Esophagus squamous epithelium (tissue), 5 donors: ENCODE measurements around the gene PPP2R3A. TPM values are rescaled to one million over a fixed set of nuclear protein-coding genes. Genes with fewer than 3 reads are reported as not detected.
A peak's percentile ranks its signal among the peaks of the same experiment; 100 is the strongest.

Source experiments
- DNase-seq: peaks from one replicate; lab custom pipeline; 2025; lab: John Stamatoyannopoulos, UW
- H3K27ac ChIP-seq, 4 donors: fragments of 200-600 bp; sonication (generic); one replicate each; pipeline ENCODE4 v1.5.1; 2016 to 2019; ENCODE audit warnings: mild to moderate bottlenecking in 1 of 4
- H3K27me3 ChIP-seq, 4 donors: fragments of 200-600 bp; sonication (generic); 1 replicate in 3 of 4; 2 replicates in 1 of 4; pipeline versions ENCODE4 v1.5.1 to v1.6.0; 2017 to 2021; ENCODE audit warnings: antibody characterized with exemption in 1 of 4
- H3K36me3 ChIP-seq, 3 donors: fragments of 200-600 bp; sonication (generic); one replicate each; pipeline ENCODE4 v1.5.1; 2016 to 2019
- H3K4me1 ChIP-seq, 3 donors: fragments of 200-600 bp; sonication (generic); one replicate each; pipeline ENCODE4 v1.5.1; 2017 to 2019
- H3K4me3 ChIP-seq, 4 donors: fragments of 200-600 bp; sonication (generic); 1 replicate in 3 of 4; 2 replicates in 1 of 4; pipeline ENCODE4 v1.5.1; 2016 to 2019; ENCODE audit warnings: mild to moderate bottlenecking in 2 of 4, moderate library complexity in 1 of 4
- H3K9me3 ChIP-seq, 3 donors: fragments of 200-600 bp; sonication (generic); one replicate each; pipeline ENCODE4 v1.5.1; 2016 to 2019
- CTCF ChIP-seq, 6 experiments: fragments of 450-650 bp in 4 of 6; fragments of 200-600 bp in 2 of 6; sonication (generic) in 2 of 6; IDR thresholded peaks; one replicate each; pipeline ENCODE4 v1.5.1; 2016 to 2019; ENCODE audit warnings: antibody characterized with exemption in 6 of 6, mild to moderate bottlenecking in 4 of 6, moderate library complexity in 4 of 6
- POLR2A ChIP-seq, 4 donors: fragments of 450-650 bp; IDR thresholded peaks; one replicate each; pipeline ENCODE4 v1.6.1; 2017; ENCODE audit warnings: antibody characterized with exemption in 4 of 4, mild to moderate bottlenecking in 4 of 4, moderate library complexity in 3 of 4
- WGBS, 2 donors: methylation state at CpG; one replicate each; pipeline ENCODE4 v1.1.5; 2018; 5-methylcytosine and 5-hydroxymethylcytosine counted together
- intact Hi-C: fragments of 100-400 bp; cut with DNase I; formaldehyde crosslinking; loops from one replicate; pipeline ENCODE4 v1.15.0; 2022
- total RNA-seq, 4 donors: library from RNA; depleted of rRNA; stranded (reverse); fragments of >200 nt; gene quantifications; one replicate each; pipeline ENCODE4 v1.1.0, GENCODE V29; 2016
- donor health status: DM: yes; HTN: yes; CAD: no.

PPP2R3A gene
- total RNA-seq, 4 donors from 2014 or later, result 9.4 to 15.6 (median 13.6) TPM

- H3K4me3 ChIP-seq, result no peak overlapping the region
- H3K27ac ChIP-seq, result no peak overlapping the region
- DNase-seq, result no peak
- H3K36me3 ChIP-seq, result peaks cover 0 to 84% (median 4%) of the 10 kb centered on the region in 3 donors
- TF ChIP-seq CTCF (IDR thresholded peaks at IDR 0.05) (peak; percentile 29 to 67 (median 52)), POLR2A (IDR thresholded peaks at IDR 0.05) (no peak)
- no peaks in the 10 kb centered on the region for H3K27me3 ChIP-seq
- H3K9me3 ChIP-seq, result no peaks in the 10 kb centered on the region
- WGBS, 2 donors, result 70 to 71% methylated on average over 7 of the region's 7 CpGs
- intact Hi-C loops, result loop anchor here (10.0 kb wide), 1 partner anchor 128 kb away; no protein-coding TSS in a partner anchor
- H3K4me1 ChIP-seq, result no peaks in the 10 kb centered on the region
These were observed 77.2 kb downstream of the PPP2R3A start for GRCh38 chr3:136042608-136043221.

- DNase-seq, result no peak
- no peak overlapping the region for H3K4me3 ChIP-seq
- intact Hi-C loops, result loop anchor here (10.0 kb wide), 1 partner anchor 130 kb away; no protein-coding TSS in a partner anchor
- H3K4me1 ChIP-seq, result no peaks in the 10 kb centered on the region
- no peaks in the 10 kb centered on the region for H3K27me3 ChIP-seq
- no peak overlapping the region for H3K27ac ChIP-seq
- TF ChIP-seq POLR2A (IDR thresholded peaks at IDR 0.05) (no peak), CTCF (IDR thresholded peaks at IDR 0.05) (no peak)
- H3K36me3 ChIP-seq, result peaks cover 0 to 95% (median 4%) of the 10 kb centered on the region in 3 donors
- WGBS, 2 donors, result 85 to 87% methylated on average over 1 to 3 of the region's 7 CpGs
- H3K9me3 ChIP-seq, result no peaks in the 10 kb centered on the region
These were observed 79.6 kb downstream of the PPP2R3A start for GRCh38 chr3:136044980-136045745.

- Histone ChIP-seq H3K27ac (no peak overlapping the region), H3K36me3 (peaks cover 0 to 98% (median 4%) of the 10 kb centered on the region in 3 donors), H3K4me3 (no peak overlapping the region), H3K9me3 (no peaks in the 10 kb centered on the region), H3K4me1 (no peaks in the 10 kb centered on the region), H3K27me3 (no peaks in the 10 kb centered on the region)
- DNase-seq, result no peak
- TF ChIP-seq POLR2A (IDR thresholded peaks at IDR 0.05), result no peak
- no peak for TF ChIP-seq CTCF (IDR thresholded peaks at IDR 0.05)
- 96 to 97% methylated on average over 5 to 7 of the region's 7 CpGs for WGBS, 2 donors
- intact Hi-C loops, result loop anchor here (10.0 kb wide), 1 partner anchor 133 kb away; no protein-coding TSS in a partner anchor
These were observed 82.5 kb downstream of the PPP2R3A start for GRCh38 chr3:136048068-136048467.

- peaks cover 0 to 95% (median 4%) of the 10 kb centered on the region in 3 donors for H3K36me3 ChIP-seq
- DNase-seq, result no peak
- intact Hi-C loops, result no loop called here
- H3K27ac ChIP-seq, result no peak overlapping the region
- TF ChIP-seq CTCF (IDR thresholded peaks at IDR 0.05), result no peak
- TF ChIP-seq POLR2A (IDR thresholded peaks at IDR 0.05), result no peak
- no peak overlapping the region for H3K4me3 ChIP-seq
- no peaks in the 10 kb centered on the region for H3K4me1 ChIP-seq
- WGBS, 2 donors, result 52 to 83% methylated on average over 6 of the region's 6 CpGs
- H3K27me3 ChIP-seq, result no peaks in the 10 kb centered on the region
- no peaks in the 10 kb centered on the region for H3K9me3 ChIP-seq
These were observed 84.7 kb downstream of the PPP2R3A start for GRCh38 chr3:136050250-136050649.

GRCh38 chr3:136055491-136055890 lies 90.0 kb downstream of the PPP2R3A start:
- Histone ChIP-seq H3K27ac (no peak overlapping the region), H3K36me3 (peaks cover 0 to 53% (median 0%) of the 10 kb centered on the region in 3 donors), H3K4me1 (no peaks in the 10 kb centered on the region), H3K27me3 (no peaks in the 10 kb centered on the region), H3K4me3 (no peak overlapping the region), H3K9me3 (no peaks in the 10 kb centered on the region)
- intact Hi-C loops, result no loop called here
- DNase-seq, result no peak
- TF ChIP-seq POLR2A (IDR thresholded peaks at IDR 0.05), result no peak
- no peak for TF ChIP-seq CTCF (IDR thresholded peaks at IDR 0.05)
- WGBS, 2 donors, result 61 to 94% methylated on average over 4 of the region's 4 CpGs
